Endothelial cell of umbilical vein (primary cell): ENCODE results near the gene FGF12. TPM values are rescaled to one million over a fixed set of nuclear protein-coding genes. Genes with fewer than 3 reads are reported as not detected.
"Not testable (repeated sequence)": the region's sequence is repeated elsewhere in the genome, so short reads cannot be mapped to it uniquely, and the experiment has no call there.

ENCODE experiments used
- BruUV-seq: library from RNA; stranded (reverse); fragments of 400-500 nt; replicated peaks from 2 replicates; lab custom pipeline; 2021; lab: Mats Ljungman, UMichigan
- CTCF ChIA-PET: fragments of 300-600, 350-600 bp; sonication (Branson Sonifier 250); formaldehyde crosslinking; loops from one replicate; lab custom pipeline; 2021; ENCODE audit warnings: antibody characterized with exemption, inconsistent platforms; lab: Charles Lee
- POLR2A ChIA-PET: fragments of 300-600, 350-600 bp; sonication (Branson Sonifier 250); formaldehyde crosslinking; loops from one replicate; lab custom pipeline; 2021; ENCODE audit warnings: antibody characterized with exemption, inconsistent platforms; lab: Charles Lee
- DNase-seq: peaks from one replicate; pipeline ENCODE4 v3.0.0-alpha.2; 2011; ENCODE audit warnings: low read depth, low spot score
- FAIRE-seq: peaks from 2 replicates; lab custom pipeline; 2011; peaks lifted over from hg19 to GRCh38; lab: Jason Lieb, UNC
- H2AFZ ChIP-seq: 2 replicates; pipeline ENCODE4 v1.6.0; 2012; ENCODE audit warnings: low read depth, low read length, control low read depth, inconsistent platforms
- H3K27ac ChIP-seq: 2 replicates; pipeline ENCODE4 v1.5.1; 2011; ENCODE audit warnings: low read depth, mild to moderate bottlenecking, control low read depth, low read length, moderate library complexity; ENCODE audit not compliant: insufficient read depth
- H3K27me3 ChIP-seq, 2 experiments: 2 replicates each; pipeline versions ENCODE4 v1.6.0 to v1.6.1; 2011; ENCODE audit warnings: low read length in 2 of 2, mixed read lengths in 1 of 2; ENCODE audit not compliant: control insufficient read depth in 2 of 2, insufficient read depth in 2 of 2
- H3K36me3 ChIP-seq, 2 experiments: 2 replicates in 1 of 2; 3 replicates in 1 of 2; pipeline ENCODE4 v1.5.1; 2011; ENCODE audit warnings: low read length in 2 of 2, mild to moderate bottlenecking in 1 of 2, moderate library complexity in 1 of 2; ENCODE audit not compliant: control insufficient read depth in 2 of 2, insufficient read depth in 2 of 2; ENCODE audit errors: extremely low read depth in 1 of 2
- H3K4me1 ChIP-seq: 3 replicates; pipeline ENCODE4 v1.5.1; 2011; ENCODE audit warnings: mild to moderate bottlenecking, low read length; ENCODE audit not compliant: control insufficient read depth, insufficient read depth; ENCODE audit errors: extremely low read depth
- H3K4me2 ChIP-seq: 2 replicates; pipeline ENCODE4 v1.6.1; 2011; ENCODE audit warnings: low read length, control low read depth, mixed read lengths; ENCODE audit not compliant: insufficient read depth
- H3K4me3 ChIP-seq, 3 experiments: fragments of 200-600 bp in 1 of 3; sonication (generic), shearing (Covaris generic) in 1 of 3; replicated peaks in 1 of 3; 2 replicates each; pipeline ENCODE4 v1.5.1; 2011 to 2016; ENCODE audit warnings: control low read depth in 3 of 3, low read length in 3 of 3, mild to moderate bottlenecking in 2 of 3, inconsistent platforms in 1 of 3, low read depth in 1 of 3, moderate library complexity in 1 of 3; ENCODE audit not compliant: insufficient read depth in 1 of 3
- H3K79me2 ChIP-seq: 2 replicates; pipeline ENCODE4 v1.6.0; 2012; ENCODE audit warnings: low read length, inconsistent platforms; ENCODE audit not compliant: control insufficient read depth, insufficient read depth
- H3K9ac ChIP-seq: replicated peaks from 2 replicates; pipeline ENCODE3; 2011; ENCODE audit warnings: low read length, control low read depth; ENCODE audit not compliant: insufficient read depth; ENCODE audit errors: extremely low read depth
- H3K9me1 ChIP-seq: replicated peaks from 3 replicates; pipeline ENCODE4 v1.6.0; 2011; ENCODE audit warnings: mild to moderate bottlenecking, low read length; ENCODE audit not compliant: control insufficient read depth, insufficient read depth; ENCODE audit errors: extremely low read depth
- H3K9me3 ChIP-seq: replicated peaks from 2 replicates; pipeline ENCODE4 v1.5.1; 2012; ENCODE audit warnings: low read length, inconsistent platforms; ENCODE audit not compliant: control insufficient read depth, insufficient read depth
- H4K20me1 ChIP-seq: replicated peaks from 2 replicates; pipeline ENCODE3; 2011; ENCODE audit warnings: mild to moderate bottlenecking, low read length; ENCODE audit not compliant: control insufficient read depth, insufficient read depth; ENCODE audit errors: extremely low read depth
- CTCF ChIP-seq, 2 donors: IDR thresholded peaks; 1 replicate in 1 of 2; 2 replicates in 1 of 2; pipeline ENCODE4 v1.5.1; 2011; ENCODE audit warnings: low read length in 2 of 2, mild to moderate bottlenecking in 2 of 2, moderate library complexity in 2 of 2, control low read depth in 1 of 2, inconsistent platforms in 1 of 2, low read depth in 1 of 2; ENCODE audit not compliant: insufficient read depth in 1 of 2; ENCODE audit errors: extremely low read depth in 1 of 2
- EZH2 ChIP-seq: IDR thresholded peaks from 2 replicates; pipeline ENCODE4 v1.6.1; 2012; ENCODE audit warnings: borderline replicate concordance, low read depth, mild to moderate bottlenecking, moderate library complexity, low read length, inconsistent platforms; ENCODE audit not compliant: severe bottlenecking
- FOS ChIP-seq: IDR thresholded peaks from 2 replicates; pipeline ENCODE4 v1.6.1; 2011; ENCODE audit warnings: mild to moderate bottlenecking, low read length, moderate library complexity, borderline replicate concordance; ENCODE audit not compliant: insufficient read depth
- GATA2 ChIP-seq: IDR thresholded peaks from 2 replicates; pipeline ENCODE4 v1.7.0; 2011; ENCODE audit warnings: low read depth, mild to moderate bottlenecking, moderate library complexity, mixed read lengths, low read length; ENCODE audit not compliant: insufficient read length, insufficient read depth
- JUN ChIP-seq: IDR thresholded peaks from 2 replicates; pipeline ENCODE4 v1.6.1; 2011; ENCODE audit warnings: borderline replicate concordance, low read depth; ENCODE audit not compliant: insufficient read length, insufficient read depth
- MYC ChIP-seq: IDR thresholded peaks from one replicate; pipeline ENCODE4 v1.6.1; 2011; ENCODE audit warnings: mild to moderate bottlenecking, low read depth, low read length
- POLR2A ChIP-seq: IDR thresholded peaks from 2 replicates; pipeline ENCODE4 v1.6.1; 2012; ENCODE audit warnings: low read depth, mild to moderate bottlenecking, control low read depth, low read length
- POLR2AphosphoS5 ChIP-seq: IDR thresholded peaks from 2 replicates; pipeline ENCODE4 v1.6.1; 2012; ENCODE audit warnings: low read depth, mild to moderate bottlenecking, control low read depth, low read length, moderate library complexity; ENCODE audit not compliant: insufficient read depth
- dilution Hi-C: fragments of 300-500 bp; cut with MboI; formaldehyde crosslinking; loops from one replicate; pipeline ENCODE4 v1.15.0; 2019; ENCODE audit warnings: low sequenced_read_pairs; ENCODE audit not compliant: extremely low pct_ligation_motif_present
- intact Hi-C: fragments of 100-400 bp; cut with micrococcal nuclease; formaldehyde crosslinking; loops from one replicate; pipeline ENCODE4 v1.10.0; 2022
- polyA plus RNA-seq, 4 experiments: library from polyadenylated mRNA; depleted of rRNA in 3 of 4; stranded (reverse) in 3 of 4; unstranded in 1 of 4; fragments of >200 nt; gene quantifications; 2 replicates each; pipeline versions ENCODE4 v1.2.1 to v1.2.3, GENCODE V29; 2011 to 2012; ENCODE audit warnings: missing spikeins in 1 of 4
- total RNA-seq: library from RNA; stranded (reverse); gene quantifications from 2 replicates; pipeline ENCODE4 v1.2.3, GENCODE V29; 2021
- TF ChIP-seq, protein P1 (sequence below): IDR thresholded peaks from 2 replicates; pipeline ENCODE4 v1.6.1; 2011; ENCODE audit not compliant: insufficient read depth, insufficient read length

Gene FGF12
- total and polyA plus RNA-seq, 2 donors (not counting 3 experiments of a cell fraction or from before 2014, with no cell fraction given), result 0.72 to 2.5 TPM

DNA sequence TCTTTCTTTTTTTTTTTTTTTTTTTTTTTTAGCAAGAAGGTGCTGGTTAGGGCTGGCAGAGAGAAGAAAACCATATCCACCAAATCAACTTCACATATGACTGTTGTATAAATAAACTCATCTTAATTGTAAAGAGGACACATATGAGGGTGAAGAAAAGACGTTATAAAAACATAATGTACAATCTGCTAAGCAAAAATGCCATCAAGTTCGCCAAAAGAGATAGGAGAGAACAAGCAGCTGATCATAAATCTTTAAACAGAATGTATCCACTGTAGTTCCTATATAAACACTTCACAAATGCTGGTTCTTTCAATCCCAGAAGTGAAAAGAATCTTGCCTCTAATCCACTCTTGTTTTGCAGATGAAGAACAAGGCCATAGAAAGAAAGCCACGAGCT lies 9.2 kb downstream of the FGF12 start:
- CTCF ChIA-PET, result no interaction called here
- FAIRE-seq, result no peak

GRCh38 chr3:192715126-192715525 lies 12.2 kb downstream of the FGF12 start:
- TF ChIP-seq EZH2, result no peak
- no peak for TF ChIP-seq CTCF (IDR thresholded peaks at IDR 0.05; ENCODE audit: extremely low read depth in 1 of 2, insufficient read depth in 1 of 2, low read depth in 1 of 2, low read length in 2 of 2)
- TF ChIP-seq MYC, result no peak
- no peak for TF ChIP-seq FOS
- no peak for TF ChIP-seq POLR2A
- no peak for TF ChIP-seq POLR2AphosphoS5
- no peak for TF ChIP-seq JUN
- TF ChIP-seq, protein P1, sequence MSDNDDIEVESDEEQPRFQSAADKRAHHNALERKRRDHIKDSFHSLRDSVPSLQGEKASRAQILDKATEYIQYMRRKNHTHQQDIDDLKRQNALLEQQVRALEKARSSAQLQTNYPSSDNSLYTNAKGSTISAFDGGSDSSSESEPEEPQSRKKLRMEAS, result no peak
- TF ChIP-seq GATA2, result no peak
- no peak overlapping the region for H3K9ac ChIP-seq
- BruUV-seq, result no TSS peak
- H3K4me1 ChIP-seq, result no peaks in the 10 kb centered on the region
- no peak overlapping the region for H3K27ac ChIP-seq
- H3K36me3 ChIP-seq, result no peaks in the 10 kb centered on the region
- dilution Hi-C loops (no loop called here), intact Hi-C loops (no loop called here)
- DNase-seq (no peak), FAIRE-seq (no peak)
- H3K9me3 ChIP-seq, result no peaks in the 10 kb centered on the region
- no peaks in the 10 kb centered on the region for H4K20me1 ChIP-seq
- no peaks in the 10 kb centered on the region for H3K79me2 ChIP-seq
- ChIA-PET CTCF (no interaction called here), POLR2A (no interaction called here)
- no peak overlapping the region for H3K4me3 ChIP-seq
- H3K27me3 ChIP-seq, result no peaks in the 10 kb centered on the region
- no peak overlapping the region for H2AFZ ChIP-seq
- no peak overlapping the region for H3K4me2 ChIP-seq
- no peaks in the 10 kb centered on the region for H3K9me1 ChIP-seq

More for the DNA sequence above, 9.2 kb downstream of the FGF12 start:
- no peak overlapping the region for H2AFZ ChIP-seq
- H3K27me3 ChIP-seq, result no peaks in the 10 kb centered on the region
- dilution Hi-C loops (no loop called here), intact Hi-C loops (no loop called here)
- no peak for DNase-seq
- no peak overlapping the region for H3K9ac ChIP-seq
- H3K36me3 ChIP-seq, result no peaks in the 10 kb centered on the region
- no TSS peak for BruUV-seq
- H3K4me2 ChIP-seq, result no peak overlapping the region
- no peak overlapping the region for H3K4me3 ChIP-seq
- no peaks in the 10 kb centered on the region for H3K9me3 ChIP-seq
- H4K20me1 ChIP-seq, result no peaks in the 10 kb centered on the region
- H3K9me1 ChIP-seq, result no peaks in the 10 kb centered on the region
- no peaks in the 10 kb centered on the region for H3K79me2 ChIP-seq
- POLR2A ChIA-PET, result no interaction called here
- no peaks in the 10 kb centered on the region for H3K4me1 ChIP-seq
- no peak for TF ChIP-seq FOS
- TF ChIP-seq GATA2, result no peak
- no peak for TF ChIP-seq EZH2
- no peak for TF ChIP-seq JUN
- no peak for TF ChIP-seq MYC
- no peak overlapping the region for H3K27ac ChIP-seq

- dilution Hi-C loops, H4K20me1 ChIP-seq, H2AFZ ChIP-seq, CTCF ChIA-PET, POLR2A ChIA-PET, H3K27ac ChIP-seq, H3K9me1 ChIP-seq, FAIRE-seq, H3K4me3 ChIP-seq, H3K4me2 ChIP-seq, H3K27me3 ChIP-seq, H3K79me2 ChIP-seq, H3K9me3 ChIP-seq, BruUV-seq, intact Hi-C loops, H3K4me1 ChIP-seq, H3K9ac ChIP-seq, DNase-seq, H3K36me3 ChIP-seq: not testable (repeated sequence)
These were observed 16.2 kb downstream of the FGF12 start for GRCh38 chr3:192711126-192711525.
